RKO (cell line): ENCODE data around the gene CASTOR2.
"Not testable (repeated sequence)": the region's sequence is repeated elsewhere in the genome, so short reads cannot be mapped to it uniquely, and the experiment has no call there.

Experiments
- DNase-seq: peaks from one replicate; pipeline ENCODE4 v3.0.0-alpha.2; 2016; ENCODE audit warnings: low spot score

CASTOR2 gene

DNA sequence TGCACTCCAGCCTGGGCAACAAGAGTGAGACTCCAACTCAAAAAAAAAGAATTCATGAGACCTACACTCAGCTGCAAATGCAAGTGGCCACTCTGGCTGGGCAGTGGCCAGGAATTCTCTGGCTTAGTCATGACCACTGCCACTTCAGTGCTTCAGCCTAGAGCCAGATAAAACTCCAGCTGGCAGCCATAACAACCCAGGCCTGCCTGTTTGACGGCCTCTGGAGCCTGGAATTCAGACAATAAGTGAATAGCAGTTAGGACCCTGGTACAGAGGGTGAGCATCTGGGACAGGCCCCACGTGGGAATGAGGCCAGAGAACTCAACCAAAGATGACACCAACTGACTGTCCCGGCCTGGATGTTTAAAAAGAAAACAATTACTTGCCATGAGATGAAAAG is 90.2 kb downstream of the CASTOR2 start:
- DNase-seq = peak; percentile 10

DNA sequence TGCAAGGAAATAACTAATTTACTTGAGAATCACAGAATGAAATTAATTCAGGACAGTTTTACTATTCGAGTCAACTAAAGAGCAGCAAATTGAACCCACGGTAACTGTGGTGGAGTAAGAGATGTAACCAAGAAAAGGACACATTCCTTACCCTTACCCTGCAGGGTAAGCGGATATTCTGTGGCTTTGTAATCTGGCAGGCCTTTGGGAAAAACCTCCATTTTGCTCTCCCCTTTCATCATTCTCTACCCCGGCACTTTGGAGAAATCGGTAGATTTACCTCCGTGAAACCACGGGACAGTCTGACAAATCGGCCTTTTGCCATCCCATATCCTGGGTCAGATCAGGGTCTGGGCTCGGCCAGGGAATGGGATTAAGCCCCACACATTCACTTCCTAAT is 90.7 kb downstream of the CASTOR2 start:
- no peak for DNase-seq

- DNase-seq = no peak
Measured at GRCh38 chr7:75055830-75056772, 91.6 kb downstream of the CASTOR2 start.

GRCh38 chr7:75058406-75058805 is 93.9 kb downstream of the CASTOR2 start:
- no peak for DNase-seq

DNA sequence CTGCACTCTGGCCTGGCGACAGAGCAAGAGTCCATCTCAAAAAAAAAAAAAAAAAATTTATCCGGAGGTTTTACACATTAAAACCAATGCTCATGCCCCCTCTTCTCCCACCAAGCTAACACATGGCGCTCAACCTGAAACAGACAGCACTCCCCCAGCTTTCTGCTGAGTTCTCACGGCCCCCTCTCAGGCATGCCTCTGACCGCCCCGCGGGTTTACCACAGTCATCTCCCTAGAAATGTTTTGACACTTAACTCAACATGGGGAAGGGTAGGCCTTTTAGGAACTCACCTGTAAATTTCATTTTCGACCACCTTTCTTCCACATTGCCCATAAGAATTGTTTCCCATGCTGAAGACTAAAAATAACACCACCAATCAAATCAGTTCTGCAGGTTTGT is 99.8 kb downstream of the CASTOR2 start:
- DNase-seq = no peak

DNA sequence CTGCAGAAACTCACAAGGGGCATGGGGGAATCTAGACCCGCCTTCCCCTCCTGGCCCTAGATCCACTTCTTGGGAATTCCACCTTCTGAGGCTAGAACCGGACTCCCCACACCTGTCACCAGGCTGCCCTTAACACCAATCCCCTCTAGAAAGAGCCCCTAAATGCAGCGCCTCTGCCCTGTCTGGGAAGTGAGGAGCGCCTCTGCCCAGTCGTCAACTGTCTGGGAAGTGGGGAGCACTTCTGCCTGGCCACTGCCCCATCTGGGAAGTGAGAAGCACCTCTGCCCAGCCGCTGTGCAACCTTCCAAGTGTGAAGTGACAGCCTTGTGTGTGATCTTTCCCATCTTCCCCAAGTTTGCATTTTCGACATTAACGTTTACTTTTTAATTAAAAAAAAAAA is 100.3 kb downstream of the CASTOR2 start:
- DNase-seq = no peak

DNA sequence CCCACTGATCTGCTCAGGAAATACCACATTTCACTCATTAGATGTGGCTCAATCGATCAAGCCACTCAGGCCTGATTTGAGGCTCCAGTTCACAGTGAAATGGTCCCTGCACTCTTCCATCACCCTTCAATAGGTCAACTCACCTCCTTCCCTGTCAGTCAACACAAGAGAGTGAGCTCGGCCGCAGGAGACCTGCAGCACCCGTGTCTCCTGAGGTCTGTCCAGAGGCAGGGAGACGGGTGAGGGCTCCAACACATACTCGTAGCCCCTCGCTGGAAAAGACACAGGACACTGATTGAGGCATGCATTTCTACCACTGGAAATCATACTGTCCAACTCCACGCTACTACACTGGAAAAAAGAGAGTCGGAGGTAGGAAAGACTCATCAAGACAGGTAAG is 102.0 kb downstream of the CASTOR2 start:
- no peak for DNase-seq

DNA sequence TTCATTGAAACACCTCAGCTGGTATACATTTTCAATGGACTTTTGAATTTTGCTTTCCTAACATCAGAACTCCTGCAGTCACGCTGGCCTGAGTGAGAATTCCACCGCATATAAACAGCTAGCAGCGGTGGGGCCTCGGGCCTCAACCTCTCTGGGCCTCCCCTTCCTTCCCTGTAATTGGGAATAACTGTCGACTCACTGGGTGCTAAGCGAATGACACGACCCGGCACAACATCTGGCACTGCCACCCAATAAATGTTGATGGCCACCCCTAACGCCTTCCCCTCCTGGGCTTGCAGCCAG is 108.4 kb downstream of the CASTOR2 start:
- peak; percentile 73 for DNase-seq

DNA sequence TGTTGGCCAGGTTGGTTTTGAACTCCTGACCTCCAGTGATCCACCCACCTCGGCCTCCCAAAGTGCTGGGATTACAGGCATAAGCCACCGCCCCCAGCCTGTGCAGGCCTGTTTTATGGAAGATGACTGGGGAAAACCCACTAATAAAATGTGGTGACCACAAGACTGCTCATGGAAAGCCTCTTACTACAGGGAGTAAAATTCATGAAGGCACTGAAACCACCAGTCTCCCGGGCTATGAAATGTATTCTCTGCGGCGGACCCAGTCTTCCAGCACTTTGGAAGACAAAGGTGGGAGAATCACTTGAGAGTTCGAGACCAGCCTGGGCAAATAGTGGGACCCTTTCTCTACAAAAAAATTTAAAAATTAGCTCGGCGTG is 109.7 kb downstream of the CASTOR2 start:
- DNase-seq = not testable (repeated sequence)
